ENCODE results near the gene SMOC2. TPM values are rescaled to one million over a fixed set of nuclear protein-coding genes. Genes with fewer than 3 reads are reported as not detected.

SMOC2 gene
- total and polyA plus RNA-seq, 12 donors: 6.6 to 39.1 (median 17.6) TPM

DNA sequence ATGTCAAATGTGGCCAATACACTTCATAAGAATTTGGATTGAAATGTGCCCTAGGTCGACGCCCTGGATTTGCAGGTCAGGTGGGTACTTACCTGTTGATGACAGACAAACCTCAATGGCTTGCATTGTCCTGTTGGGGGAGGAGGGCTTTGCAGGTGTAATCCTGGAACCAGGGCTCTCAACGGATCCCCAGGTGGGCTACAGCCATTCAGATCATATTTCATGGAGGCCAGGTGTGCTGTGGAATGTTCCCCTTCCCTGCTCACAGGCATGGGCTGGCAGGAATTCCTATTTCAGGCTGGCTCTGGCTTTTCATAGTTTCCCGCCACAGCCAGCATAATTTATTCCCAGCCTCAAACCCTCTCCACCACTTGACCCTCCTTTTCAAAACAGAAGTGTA lies 254.7 kb downstream of the SMOC2 start:
- Histone ChIP-seq H3K27ac (no peak overlapping the region), H3K27me3 (peaks cover 0 to 2% (median 0%) of the 10 kb centered on the region in 7 donors), H3K36me3 (no peaks in the 10 kb centered on the region), H3K4me3 (no peak overlapping the region), H3K9me3 (peaks cover 0 to 6% (median 0%) of the 10 kb centered on the region in 11 donors), H3K4me1 (peaks cover 0 to 7% (median 0%) of the 10 kb centered on the region in 9 donors)
- no peak for DNase-seq
- no peak for ATAC-seq
- WGBS, 2 donors: 78 to 84% methylated on average over 4 of the region's 4 CpGs
- intact Hi-C loops (cut with DNase I): no loop called here
- TF ChIP-seq, protein P1, sequence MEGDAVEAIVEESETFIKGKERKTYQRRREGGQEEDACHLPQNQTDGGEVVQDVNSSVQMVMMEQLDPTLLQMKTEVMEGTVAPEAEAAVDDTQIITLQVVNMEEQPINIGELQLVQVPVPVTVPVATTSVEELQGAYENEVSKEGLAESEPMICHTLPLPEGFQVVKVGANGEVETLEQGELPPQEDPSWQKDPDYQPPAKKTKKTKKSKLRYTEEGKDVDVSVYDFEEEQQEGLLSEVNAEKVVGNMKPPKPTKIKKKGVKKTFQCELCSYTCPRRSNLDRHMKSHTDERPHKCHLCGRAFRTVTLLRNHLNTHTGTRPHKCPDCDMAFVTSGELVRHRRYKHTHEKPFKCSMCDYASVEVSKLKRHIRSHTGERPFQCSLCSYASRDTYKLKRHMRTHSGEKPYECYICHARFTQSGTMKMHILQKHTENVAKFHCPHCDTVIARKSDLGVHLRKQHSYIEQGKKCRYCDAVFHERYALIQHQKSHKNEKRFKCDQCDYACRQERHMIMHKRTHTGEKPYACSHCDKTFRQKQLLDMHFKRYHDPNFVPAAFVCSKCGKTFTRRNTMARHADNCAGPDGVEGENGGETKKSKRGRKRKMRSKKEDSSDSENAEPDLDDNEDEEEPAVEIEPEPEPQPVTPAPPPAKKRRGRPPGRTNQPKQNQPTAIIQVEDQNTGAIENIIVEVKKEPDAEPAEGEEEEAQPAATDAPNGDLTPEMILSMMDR (IDR thresholded peaks at IDR 0.05): no peak

DNA sequence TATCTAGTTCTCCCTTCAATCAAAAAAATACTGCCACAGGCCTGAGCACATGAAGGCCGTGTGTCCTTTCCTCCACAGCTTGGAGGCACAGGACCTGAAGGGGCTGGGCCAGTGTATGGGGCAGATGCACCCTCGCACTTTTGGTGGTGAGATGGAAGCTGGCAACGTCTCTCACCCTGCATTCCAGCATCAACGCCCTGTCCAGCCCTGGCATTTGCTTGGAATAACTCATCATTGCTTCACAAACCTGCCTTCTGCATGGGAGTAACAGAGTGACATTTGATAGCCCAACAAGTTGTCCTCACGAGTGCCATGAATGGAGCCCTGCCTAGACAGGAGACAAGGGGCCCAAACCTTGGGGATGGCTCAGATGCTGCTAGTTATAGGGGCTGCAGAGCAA lies 257.9 kb downstream of the SMOC2 start:
- Histone ChIP-seq H3K9me3 (peaks cover 0 to 6% (median 0%) of the 10 kb centered on the region in 11 donors), H3K36me3 (no peaks in the 10 kb centered on the region), H3K4me3 (no peak overlapping the region), H3K4me1 (peaks cover 0 to 9% (median 0%) of the 10 kb centered on the region in 9 donors), H3K27me3 (peaks cover 0 to 11% (median 0%) of the 10 kb centered on the region in 7 donors), H3K27ac (no peak overlapping the region)
- TF ChIP-seq, protein P1 (IDR thresholded peaks at IDR 0.05): no peak
- intact Hi-C loops (cut with DNase I): no loop called here
- WGBS, 2 donors: 64 to 67% methylated on average over 5 of the region's 5 CpGs
- DNase-seq (no peak), ATAC-seq (no peak)

- WGBS, 2 donors: 65 to 68% methylated on average over 15 of the region's 15 CpGs
- DNase-seq (peak in 1 of 2 donors; percentile 48), ATAC-seq (peak; percentile 48 to 83 (median 65))
These were observed 258.8 kb downstream of the SMOC2 start for GRCh38 chr6:168699631-168700295.

DNA sequence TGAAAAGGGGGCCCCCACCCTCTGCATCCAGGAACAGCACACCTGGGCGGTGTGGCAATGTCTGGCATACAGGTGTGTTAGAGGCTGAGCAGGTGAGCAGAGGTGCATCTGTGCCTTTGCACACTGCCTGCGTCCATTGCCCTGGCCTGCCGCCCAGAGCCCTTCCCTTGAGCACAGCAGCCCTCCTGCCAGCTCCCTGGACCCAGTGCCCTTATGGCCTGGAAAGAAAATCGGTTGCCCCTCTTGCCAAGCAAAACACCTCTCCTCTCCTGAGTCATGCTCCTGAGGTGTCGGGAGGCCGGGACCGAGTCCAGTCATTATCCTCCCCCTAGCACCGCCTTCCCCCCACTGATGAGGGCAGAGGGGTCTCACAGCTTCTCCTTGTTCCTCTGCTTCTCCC lies 259.9 kb downstream of the SMOC2 start:
- no peak for DNase-seq
- WGBS, 2 donors: 87 to 90% methylated on average over 8 of the region's 8 CpGs
- Histone ChIP-seq H3K36me3 (no peaks in the 10 kb centered on the region), H3K27ac (no peak overlapping the region), H3K27me3 (peaks cover 0 to 11% (median 0%) of the 10 kb centered on the region in 7 donors), H3K4me1 (peaks cover 0 to 15% (median 0%) of the 10 kb centered on the region in 9 donors), H3K4me3 (no peak overlapping the region), H3K9me3 (peaks cover 0 to 6% (median 0%) of the 10 kb centered on the region in 11 donors)
- ATAC-seq: no peak
- TF ChIP-seq, protein P1 (IDR thresholded peaks at IDR 0.05): no peak
- intact Hi-C loops (cut with DNase I): no loop called here

More at GRCh38 chr6:168699631-168700295, 258.8 kb downstream of the SMOC2 start:
- peaks cover 0 to 15% (median 0%) of the 10 kb centered on the region in 9 donors for H3K4me1 ChIP-seq
- no peaks in the 10 kb centered on the region for H3K36me3 ChIP-seq
- no peak overlapping the region for H3K27ac ChIP-seq
- peaks cover 0 to 11% (median 0%) of the 10 kb centered on the region in 7 donors for H3K27me3 ChIP-seq
- TF ChIP-seq, protein P1 (IDR thresholded peaks at IDR 0.05): no peak
- no peak overlapping the region for H3K4me3 ChIP-seq
- H3K9me3 ChIP-seq: peaks cover 0 to 6% (median 0%) of the 10 kb centered on the region in 11 donors
- intact Hi-C loops (cut with DNase I): no loop called here
